Stimulated activated CD4-positive, alpha-beta T cell treated with anti-CD3 and anti-CD28 coated beads, Interleukin-1b, Interleukin-23, amount 100 ng/mL, for 1 hour (primary cell): Measurements from ENCODE around the gene LHB.
"Not testable (repeated sequence)": the region's sequence is repeated elsewhere in the genome, so short reads cannot be mapped to it uniquely, and the experiment has no call there.

Experiments
- DNase-seq, 2 donors: peaks; one replicate each; pipeline ENCODE4 v3.0.0-alpha.2; 2020; ENCODE audit warnings: low read depth in 2 of 2

The LHB gene

GRCh38 chr19:49017041-49017665, at the start of gene LHB:
LHB (minus strand) TSS chr19:49017091; CDS start chr19:49017081, 10 bp downstream.
- no peak for DNase-seq

GRCh38 chr19:49065905-49066512, 49.1 kb upstream of the LHB start:
- DNase-seq = no peak

DNA sequence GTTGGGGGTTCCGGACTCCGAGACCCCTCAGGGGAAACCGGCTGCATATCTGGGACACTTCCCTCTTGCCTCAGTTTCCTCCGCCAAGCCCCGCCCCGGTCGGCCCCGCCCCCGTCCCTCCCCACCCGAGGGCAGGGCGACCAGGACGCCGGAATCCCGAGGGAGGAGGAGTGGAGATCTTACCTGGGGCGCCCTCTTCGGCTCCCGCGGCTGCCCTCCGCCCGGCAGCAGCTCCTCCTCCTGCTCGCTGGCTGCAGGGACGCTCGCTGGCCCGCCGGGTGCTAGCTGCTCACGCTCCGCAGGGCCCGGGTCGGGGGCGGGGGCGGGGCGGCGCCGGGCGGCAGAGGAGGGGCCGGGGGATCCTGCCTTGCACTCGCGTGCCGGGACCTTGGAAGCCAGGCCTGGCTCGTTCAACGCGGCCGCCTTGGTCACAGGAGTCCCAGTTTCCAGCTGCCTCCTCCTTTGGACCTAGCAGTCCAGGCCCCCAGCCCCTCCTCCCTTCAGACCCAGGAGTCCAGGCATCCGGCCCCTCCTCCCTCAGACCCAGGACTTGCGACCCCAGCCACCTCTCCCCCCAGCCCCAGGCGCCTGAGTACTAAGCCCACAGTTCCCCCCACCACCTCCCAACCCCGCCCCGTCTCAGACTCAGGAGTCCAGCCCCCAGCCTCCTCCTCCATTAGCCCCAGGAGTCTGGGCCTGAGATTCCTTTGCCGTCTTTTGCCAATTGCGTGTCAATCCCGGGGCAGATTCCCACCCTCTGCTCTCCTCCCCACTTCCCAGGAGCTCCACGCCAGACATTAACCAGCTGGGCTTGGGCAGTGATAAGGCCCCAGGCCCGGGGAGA, 48.1 kb upstream of the LHB start, which contains the start of gene NTF4:
Gene NTF4 (minus strand): TSS at position 51 of the 844 bp plus-strand sequence. CDS start 2,821 bp downstream, outside the sequence.
- DNase-seq = no peak

DNA sequence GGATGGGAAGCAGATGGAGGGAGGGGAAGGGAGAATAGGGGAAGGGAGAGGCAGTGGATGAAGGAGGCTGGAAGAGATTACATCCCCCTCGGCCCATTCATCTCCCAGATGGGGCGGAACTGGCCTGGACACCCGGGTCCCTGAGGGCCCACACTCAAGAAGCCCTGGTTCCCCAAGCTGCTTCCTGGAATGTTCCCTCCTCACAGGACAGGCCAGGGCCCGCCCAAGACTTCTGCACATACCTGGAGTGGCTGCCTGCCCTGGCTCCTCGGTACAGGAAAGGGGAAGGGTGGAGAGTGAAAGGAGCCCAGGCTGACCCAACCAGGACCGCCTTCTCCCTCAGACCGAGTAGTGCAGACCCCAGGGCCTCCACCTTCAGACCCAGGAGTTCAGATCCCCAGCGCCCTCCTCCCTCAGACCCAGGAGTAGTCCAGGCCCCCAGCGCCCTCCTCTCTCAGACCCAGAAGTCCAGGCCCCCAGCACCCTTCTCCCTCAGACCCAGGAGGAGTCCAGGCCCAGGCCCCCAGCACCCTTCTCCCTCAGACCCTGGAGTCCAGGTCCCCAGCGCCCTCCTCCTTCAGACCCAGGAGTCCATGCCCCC, 47.2 kb upstream of the LHB start:
- DNase-seq = no peak

- no peak for DNase-seq
Measured at GRCh38 chr19:49061445-49061844, 44.6 kb upstream of the LHB start.

- DNase-seq = no peak
Measured at GRCh38 chr19:49061000-49061399, 44.1 kb upstream of the LHB start.

DNA sequence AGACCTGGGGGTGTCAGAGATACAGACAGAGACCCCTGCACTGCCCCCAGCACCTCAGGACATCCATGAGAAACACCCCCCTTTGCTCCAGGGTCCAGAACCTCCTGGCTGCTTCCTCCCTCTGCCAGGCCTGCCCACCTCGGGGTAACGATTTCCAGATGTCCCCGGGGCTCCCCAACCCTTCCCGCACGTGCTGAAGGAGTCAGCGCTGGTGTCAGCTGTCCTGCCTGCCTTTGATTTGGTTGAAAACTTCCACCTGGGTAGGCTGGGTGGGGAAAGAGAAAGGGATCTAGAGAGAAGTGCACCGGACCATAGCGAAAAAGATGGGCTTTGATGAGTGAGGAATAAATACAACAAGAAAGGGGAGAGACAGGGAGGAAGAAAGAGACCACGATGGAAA, 42.2 kb upstream of the LHB start:
- no peak for DNase-seq

- no peak for DNase-seq
Measured at GRCh38 chr19:49058562-49058961, 41.7 kb upstream of the LHB start.

GRCh38 chr19:49057636-49058234, 40.8 kb upstream of the LHB start, which contains the start of gene CGB7:
CGB7 (minus strand) TSS chr19:49057749; CDS start chr19:49055375, 2,374 bp downstream.
- DNase-seq = no peak

GRCh38 chr19:49056902-49057596, 40.2 kb upstream of the LHB start:
- DNase-seq = not testable (repeated sequence)

DNA sequence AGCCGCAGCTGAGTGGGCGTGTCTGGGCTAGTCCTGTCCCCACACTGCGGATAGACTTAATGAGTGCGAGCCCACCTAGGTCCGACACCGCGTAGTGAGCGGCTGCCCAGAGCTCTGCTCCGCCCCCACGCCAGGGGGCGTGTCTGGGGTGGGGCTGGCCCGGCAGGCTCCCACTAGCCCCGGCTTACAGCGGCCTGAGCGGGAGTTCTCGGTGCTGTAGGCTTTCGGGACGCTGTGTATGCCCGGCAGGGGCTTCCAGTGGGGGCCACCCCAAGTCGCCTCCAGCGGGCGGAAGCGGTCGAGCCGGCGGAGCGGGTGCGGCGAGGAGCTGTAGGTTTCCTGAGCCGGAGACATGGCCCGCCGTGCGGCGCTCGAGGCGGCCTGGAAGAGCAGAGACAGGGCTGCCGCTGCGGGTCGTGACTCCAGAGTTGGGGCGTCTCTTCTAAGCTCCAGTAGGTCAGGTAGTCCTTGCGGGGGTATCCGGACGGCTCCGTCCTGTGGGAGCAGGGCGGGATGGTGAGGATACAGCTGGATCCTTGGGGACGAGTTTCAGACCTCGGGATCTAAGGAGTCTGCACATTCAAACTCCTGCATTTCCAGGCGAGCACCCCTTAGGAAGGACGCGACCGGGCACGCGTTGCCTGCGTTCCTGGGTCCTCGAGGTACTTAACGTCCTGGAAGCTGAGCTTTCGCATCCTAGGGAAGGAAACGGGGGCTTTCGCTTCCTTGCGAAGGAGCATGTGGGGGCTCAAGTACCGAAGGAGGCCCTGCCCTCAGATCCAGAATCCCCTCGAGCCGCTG, 39.4 kb upstream of the LHB start:
- DNase-seq = no peak

GRCh38 chr19:49050376-49051033, 33.6 kb upstream of the LHB start:
- not testable (repeated sequence) for DNase-seq

- not testable (repeated sequence) for DNase-seq
Measured at GRCh38 chr19:49049834-49050233, 32.9 kb upstream of the LHB start.

GRCh38 chr19:49049011-49049410, 32.1 kb upstream of the LHB start, which contains the start of gene CGB8:
CGB8 (minus strand) TSS chr19:49049111; CDS start chr19:49048739, 372 bp downstream.
- not testable (repeated sequence) for DNase-seq

- DNase-seq = not testable (repeated sequence)
Measured at GRCh38 chr19:49043548-49043947, 26.7 kb upstream of the LHB start, which contains the start of gene CGB5. CGB5 (plus strand) TSS chr19:49043848; CDS start chr19:49044210, 362 bp downstream.

GRCh38 chr19:49042666-49043065, 25.8 kb upstream of the LHB start:
- not testable (repeated sequence) for DNase-seq

DNA sequence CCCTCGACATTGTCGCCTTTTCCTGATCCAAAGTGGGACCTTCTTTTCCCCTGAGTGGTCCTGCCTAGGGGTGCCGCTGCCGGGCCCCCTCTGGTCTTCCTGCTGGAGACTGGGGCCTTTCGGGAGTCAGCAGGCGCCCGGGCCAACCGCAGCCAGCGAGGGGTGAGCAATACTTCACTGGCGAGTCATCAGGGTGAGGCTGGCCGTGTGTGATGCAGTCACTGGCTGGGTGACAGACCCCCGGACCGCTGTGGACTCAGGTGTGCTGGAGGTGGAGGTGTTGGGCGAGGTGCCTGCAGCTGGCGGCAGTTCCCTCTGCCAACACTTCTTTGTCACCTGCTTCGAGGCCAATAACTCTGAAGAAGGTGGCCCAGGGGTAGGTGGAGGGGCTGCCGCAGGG, 25.3 kb upstream of the LHB start:
- no peak for DNase-seq

GRCh38 chr19:49039736-49040135, 22.8 kb upstream of the LHB start:
- not testable (repeated sequence) for DNase-seq

DNA sequence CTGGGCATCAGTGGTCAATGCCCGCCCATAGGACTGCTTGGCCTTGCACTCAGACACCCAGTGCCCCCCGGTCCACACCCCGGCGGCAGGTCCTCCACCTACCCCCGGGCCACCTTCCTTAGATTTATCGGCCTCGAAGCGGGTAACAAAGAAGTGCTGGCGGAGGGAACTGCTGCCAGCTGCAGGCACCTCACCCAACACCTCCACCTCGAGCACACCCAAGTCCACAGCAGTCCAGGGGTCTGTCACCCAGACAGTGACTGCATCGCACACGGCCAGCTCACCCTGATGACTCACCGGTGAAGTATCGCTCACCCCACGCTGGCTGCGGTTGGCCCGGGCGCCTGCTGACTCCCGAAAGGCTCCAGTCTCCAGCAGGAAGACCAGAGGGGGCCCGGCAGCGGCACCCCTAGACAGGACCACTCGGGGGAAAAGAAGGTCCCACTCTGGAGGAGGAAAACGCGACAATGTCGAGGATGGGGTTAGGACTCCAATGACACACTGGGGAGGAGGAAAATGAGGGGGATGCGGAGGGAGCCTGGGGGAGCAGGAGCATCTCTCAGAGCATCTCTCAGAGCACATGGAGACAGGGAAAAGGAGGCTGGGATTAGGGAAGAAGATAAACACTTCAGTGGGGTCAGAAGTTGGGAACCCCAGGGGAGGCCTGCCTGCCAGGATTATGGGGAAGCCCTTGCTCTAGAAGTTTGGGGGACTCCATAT, 21.8 kb upstream of the LHB start:
- not testable (repeated sequence) for DNase-seq
